Smooth muscle cell (in vitro differentiated cells): ENCODE data around the gene ANXA11. TPM values are rescaled to one million over a fixed set of nuclear protein-coding genes. Genes with fewer than 3 reads are reported as not detected.
"Not testable (repeated sequence)": the region's sequence is repeated elsewhere in the genome, so short reads cannot be mapped to it uniquely, and the experiment has no call there.

ENCODE experiments used
- DNase-seq: peaks from one replicate; lab custom pipeline; 2025; ENCODE audit not compliant: unreplicated experiment; lab: John Stamatoyannopoulos, UW
- H2AFZ ChIP-seq: fragments of 200-600 bp; sonication (generic); 2 replicates; pipeline ENCODE4 v1.6.0; 2016; ENCODE audit warnings: antibody characterized with exemption, low read depth, mild to moderate bottlenecking
- H3F3A ChIP-seq: fragments of 200-600 bp; sonication (generic); 2 replicates; pipeline ENCODE4 v1.6.0; 2017; ENCODE audit warnings: antibody characterized with exemption, low read depth
- H3K27ac ChIP-seq: fragments of 200-600 bp; sonication (generic); 2 replicates; pipeline ENCODE4 v1.5.1; 2016; ENCODE audit warnings: low read depth, mild to moderate bottlenecking
- H3K27me3 ChIP-seq: fragments of 200-600 bp; sonication (generic); 2 replicates; pipeline ENCODE4 v1.6.1; 2016; ENCODE audit warnings: low read depth, mild to moderate bottlenecking
- H3K36me3 ChIP-seq: fragments of 200-600 bp; sonication (generic); 2 replicates; pipeline ENCODE4 v1.5.1; 2016; ENCODE audit warnings: low read depth
- H3K4me1 ChIP-seq: fragments of 200-600 bp; sonication (generic); 2 replicates; pipeline ENCODE4 v1.5.1; 2016; ENCODE audit warnings: low read depth
- H3K4me2 ChIP-seq: fragments of 200-600 bp; sonication (generic); 2 replicates; pipeline ENCODE4 v1.6.0; 2016; ENCODE audit warnings: mild to moderate bottlenecking
- H3K4me3 ChIP-seq: fragments of 200-600 bp; sonication (generic); 2 replicates; pipeline ENCODE4 v1.5.1; 2016; ENCODE audit warnings: mild to moderate bottlenecking
- H3K79me2 ChIP-seq: fragments of 200-600 bp; sonication (generic); 2 replicates; pipeline ENCODE4 v1.6.0; 2016; ENCODE audit warnings: low read depth, mild to moderate bottlenecking
- H3K9ac ChIP-seq: fragments of 200-600 bp; sonication (generic); 2 replicates; pipeline ENCODE4 v1.6.0; 2016; ENCODE audit warnings: low read depth
- H3K9me3 ChIP-seq: fragments of 200-600 bp; sonication (generic); replicated peaks from 2 replicates; pipeline ENCODE4 v1.5.1; 2016; ENCODE audit warnings: low read depth
- H4K20me1 ChIP-seq: fragments of 200-600 bp; sonication (generic); 2 replicates; pipeline ENCODE4 v1.6.0; 2016; ENCODE audit warnings: low read depth
- CTCF ChIP-seq: fragments of 200-600 bp; sonication (generic); IDR thresholded peaks from 2 replicates; pipeline ENCODE4 v1.5.1; 2017; ENCODE audit warnings: borderline replicate concordance, mild to moderate bottlenecking, antibody characterized with exemption; ENCODE audit not compliant: insufficient read depth, poor library complexity, severe bottlenecking
- WGBS: methylation state at CpG from one replicate; pipeline ENCODE4 v1.1.7; 2016; ENCODE audit warnings: low lambda C conversion rate; 5-methylcytosine and 5-hydroxymethylcytosine counted together
- polyA plus RNA-seq: library from polyadenylated mRNA; unstranded; fragments of >200 nt; fragmentation: Nextera tagmentation; extraction: Ambion mirVana; gene quantifications from 2 replicates; pipeline ENCODE4 v1.2.1, GENCODE V29; 2016
- total RNA-seq: library from RNA; depleted of rRNA; stranded (reverse); fragments of >200 nt; gene quantifications from 2 replicates; pipeline ENCODE4 v1.2.3, GENCODE V29; 2014

ANXA11 gene
- total and polyA plus RNA-seq, 2 experiments from 2014 or later, result 36.6 to 93.4 TPM

- H2AFZ ChIP-seq, result no peak overlapping the region
- H3K4me2 ChIP-seq, result no peak overlapping the region
- no peaks in the 10 kb centered on the region for H4K20me1 ChIP-seq
- no peaks in the 10 kb centered on the region for H3K36me3 ChIP-seq
- 61% methylated on average over 8 of the region's 8 CpGs for WGBS
- no peaks in the 10 kb centered on the region for H3K27me3 ChIP-seq
- no peaks in the 10 kb centered on the region for H3K4me1 ChIP-seq
- no peaks in the 10 kb centered on the region for H3K79me2 ChIP-seq
- TF ChIP-seq CTCF, result no peak
- no peak overlapping the region for H3K9ac ChIP-seq
- no peaks in the 10 kb centered on the region for H3K9me3 ChIP-seq
- no peaks in the 10 kb centered on the region for H3F3A ChIP-seq
- no peak overlapping the region for H3K27ac ChIP-seq
- no peak overlapping the region for H3K4me3 ChIP-seq
- no peak for DNase-seq
Observed at GRCh38 chr10:80136134-80136571, 69.2 kb downstream of the ANXA11 start.

DNA sequence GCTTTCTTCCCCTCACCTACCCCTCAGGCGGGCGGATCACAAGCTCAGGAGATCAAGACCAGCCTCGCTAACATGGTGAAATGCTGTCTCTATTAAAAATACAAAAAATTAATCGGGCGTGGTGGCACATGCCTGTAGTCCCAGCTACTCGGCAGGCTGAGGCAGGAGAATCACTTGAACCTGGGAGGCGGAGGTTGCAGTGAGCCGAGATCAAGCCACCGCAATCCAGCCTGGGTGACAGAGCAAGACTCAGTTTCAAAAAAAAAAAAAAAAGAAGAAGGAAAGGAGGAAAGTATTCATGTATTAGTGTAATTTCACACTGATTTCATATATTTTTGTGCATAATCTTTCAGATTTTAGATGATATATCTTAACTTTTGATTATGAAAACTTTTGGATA is 71.7 kb downstream of the ANXA11 start:
- not testable (repeated sequence) for H3K27me3 ChIP-seq, H3K9me3 ChIP-seq, H3K79me2 ChIP-seq, H3K4me1 ChIP-seq, H4K20me1 ChIP-seq, H3F3A ChIP-seq, H3K36me3 ChIP-seq, H3K27ac ChIP-seq, H2AFZ ChIP-seq, DNase-seq, H3K9ac ChIP-seq
- Histone ChIP-seq H3K4me3 (peak overlapping the region; percentile 64), H3K4me2 (peak overlapping the region; percentile 92)
- WGBS, result 90% methylated on average over 9 of the region's 9 CpGs

DNA sequence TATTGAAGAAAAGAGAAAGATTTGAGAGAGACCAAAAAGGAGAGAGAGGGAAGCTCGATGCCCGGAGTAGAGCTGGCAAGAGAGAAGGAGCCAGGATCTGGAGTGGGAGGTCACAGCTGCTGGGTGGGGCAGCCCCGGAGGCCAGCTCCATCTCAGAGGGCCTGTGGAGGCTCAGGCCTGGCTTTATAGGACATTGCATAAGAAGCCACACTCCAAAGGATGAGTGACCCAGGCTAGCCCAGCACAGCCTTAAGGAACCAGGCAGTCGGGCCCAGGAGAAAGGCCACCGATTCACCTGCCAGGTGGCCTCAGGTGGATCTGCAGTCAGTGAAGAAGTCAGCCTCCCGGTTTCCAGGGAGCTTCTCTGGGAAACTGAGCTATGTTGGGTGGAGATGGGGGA is 72.1 kb downstream of the ANXA11 start:
- TF ChIP-seq CTCF, result no peak
- Histone ChIP-seq H3K9ac (no peak overlapping the region), H3K4me1 (no peaks in the 10 kb centered on the region), H3K27ac (no peak overlapping the region), H2AFZ (peak overlapping the region; percentile 61), H3K36me3 (no peaks in the 10 kb centered on the region), H3K4me2 (peak overlapping the region; percentile 92), H3K27me3 (no peaks in the 10 kb centered on the region), H3F3A (no peaks in the 10 kb centered on the region), H3K4me3 (peak overlapping the region; percentile 64), H3K79me2 (no peaks in the 10 kb centered on the region), H3K9me3 (no peaks in the 10 kb centered on the region), H4K20me1 (no peaks in the 10 kb centered on the region)
- DNase-seq, result no peak
- WGBS, result 45% methylated on average over 6 of the region's 6 CpGs

GRCh38 chr10:80132299-80133139 is 72.8 kb downstream of the ANXA11 start, which contains the start of gene PLAC9:
Gene PLAC9 (plus strand): TSS chr10:80132730. CDS start chr10:80132763, 33 bp downstream.
- Histone ChIP-seq H3K4me1 (no peaks in the 10 kb centered on the region), H3K4me2 (peak within 1 kb of the TSS; percentile 92), H4K20me1 (no peaks in the 10 kb centered on the region), H3K36me3 (no peaks in the 10 kb centered on the region), H3F3A (no peaks in the 10 kb centered on the region), H3K27me3 (no peaks in the 10 kb centered on the region), H3K27ac (no peak within 1 kb of the TSS), H3K9me3 (no peaks in the 10 kb centered on the region), H3K9ac (peak within 1 kb of the TSS; percentile 54), H2AFZ (peak within 1 kb of the TSS; percentile 61), H3K4me3 (peak within 1 kb of the TSS; percentile 64), H3K79me2 (no peaks in the 10 kb centered on the region)
- TF ChIP-seq CTCF, result no peak
- no peak for DNase-seq
- 2% methylated on average over 56 of the region's 58 CpGs for WGBS
